ENCODE results near the gene GCAT. TPM values are rescaled to one million over a fixed set of nuclear protein-coding genes. Genes with fewer than 3 reads are reported as not detected.

The GCAT gene
- total and polyA plus RNA-seq, 10 of the 15 experiments (the other 5 are each of a cell fraction or from before 2014, with no cell fraction given): 0.95 to 34.3 (median 15.3) TPM

DNA sequence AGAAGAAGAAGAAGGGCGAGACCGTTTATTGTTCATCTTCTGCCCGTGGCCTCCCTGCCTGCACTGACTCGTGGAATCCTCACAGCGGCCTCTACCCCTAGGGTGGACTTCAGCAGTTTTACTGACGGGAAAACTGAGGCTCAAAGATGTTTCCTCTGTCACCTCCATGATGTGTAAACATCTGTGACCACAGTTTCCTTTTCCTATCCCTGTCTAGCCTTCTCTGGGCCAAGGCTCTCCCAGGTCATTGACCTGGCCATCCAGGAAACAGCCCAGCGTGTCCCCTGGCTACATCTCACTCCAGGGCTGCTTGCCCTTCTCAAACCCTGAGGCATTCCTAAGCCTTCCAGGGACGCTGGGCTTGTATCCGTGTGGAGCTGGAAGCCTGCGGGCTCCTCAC lies 49.0 kb upstream of the GCAT start (continued):
- TF ChIP-seq, protein P1, sequence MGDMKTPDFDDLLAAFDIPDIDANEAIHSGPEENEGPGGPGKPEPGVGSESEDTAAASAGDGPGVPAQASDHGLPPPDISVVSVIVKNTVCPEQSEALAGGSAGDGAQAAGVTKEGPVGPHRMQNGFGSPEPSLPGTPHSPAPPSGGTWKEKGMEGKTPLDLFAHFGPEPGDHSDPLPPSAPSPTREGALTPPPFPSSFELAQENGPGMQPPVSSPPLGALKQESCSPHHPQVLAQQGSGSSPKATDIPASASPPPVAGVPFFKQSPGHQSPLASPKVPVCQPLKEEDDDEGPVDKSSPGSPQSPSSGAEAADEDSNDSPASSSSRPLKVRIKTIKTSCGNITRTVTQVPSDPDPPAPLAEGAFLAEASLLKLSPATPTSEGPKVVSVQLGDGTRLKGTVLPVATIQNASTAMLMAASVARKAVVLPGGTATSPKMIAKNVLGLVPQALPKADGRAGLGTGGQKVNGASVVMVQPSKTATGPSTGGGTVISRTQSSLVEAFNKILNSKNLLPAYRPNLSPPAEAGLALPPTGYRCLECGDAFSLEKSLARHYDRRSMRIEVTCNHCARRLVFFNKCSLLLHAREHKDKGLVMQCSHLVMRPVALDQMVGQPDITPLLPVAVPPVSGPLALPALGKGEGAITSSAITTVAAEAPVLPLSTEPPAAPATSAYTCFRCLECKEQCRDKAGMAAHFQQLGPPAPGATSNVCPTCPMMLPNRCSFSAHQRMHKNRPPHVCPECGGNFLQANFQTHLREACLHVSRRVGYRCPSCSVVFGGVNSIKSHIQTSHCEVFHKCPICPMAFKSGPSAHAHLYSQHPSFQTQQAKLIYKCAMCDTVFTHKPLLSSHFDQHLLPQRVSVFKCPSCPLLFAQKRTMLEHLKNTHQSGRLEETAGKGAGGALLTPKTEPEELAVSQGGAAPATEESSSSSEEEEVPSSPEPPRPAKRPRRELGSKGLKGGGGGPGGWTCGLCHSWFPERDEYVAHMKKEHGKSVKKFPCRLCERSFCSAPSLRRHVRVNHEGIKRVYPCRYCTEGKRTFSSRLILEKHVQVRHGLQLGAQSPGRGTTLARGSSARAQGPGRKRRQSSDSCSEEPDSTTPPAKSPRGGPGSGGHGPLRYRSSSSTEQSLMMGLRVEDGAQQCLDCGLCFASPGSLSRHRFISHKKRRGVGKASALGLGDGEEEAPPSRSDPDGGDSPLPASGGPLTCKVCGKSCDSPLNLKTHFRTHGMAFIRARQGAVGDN (IDR thresholded peaks at IDR 0.05): no peak
- no peak for TF ChIP-seq CREM (IDR thresholded peaks at IDR 0.05; ENCODE audit: low read depth)
- no peak for TF ChIP-seq STAT3 (IDR thresholded peaks at IDR 0.05; ENCODE audit: low read depth, low read length)
- no peak for TF ChIP-seq RBBP5 (conservative IDR thresholded peaks at IDR 0.05)
- TF ChIP-seq ZBED1 (IDR thresholded peaks at IDR 0.05; ENCODE audit: borderline replicate concordance): no peak

DNA sequence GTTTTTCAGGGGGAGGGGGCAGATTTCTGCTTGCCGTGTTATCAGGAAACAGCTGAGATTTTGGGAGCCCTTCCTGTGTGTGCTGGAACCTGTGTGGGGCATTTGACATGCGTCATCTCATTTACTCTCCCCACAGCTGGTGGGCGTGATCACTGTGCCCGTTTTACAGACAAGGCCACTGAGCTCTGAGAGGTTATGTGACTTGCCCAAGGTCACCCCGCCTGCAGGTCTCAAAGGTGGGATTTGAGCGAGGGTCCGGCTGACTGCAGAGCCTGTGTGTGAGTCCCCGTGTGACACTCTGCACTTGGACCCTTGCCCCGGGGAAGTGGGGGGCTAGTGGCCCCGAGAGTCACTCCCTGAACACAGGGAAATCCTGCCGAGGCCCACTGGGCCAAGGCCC lies 48.5 kb upstream of the GCAT start:
- no peak overlapping the region for H3K27ac ChIP-seq (ENCODE audit: control insufficient read depth, insufficient read depth)
- peaks cover 5 to 14% of the 10 kb centered on the region in 2 experiments; a peak in 3 of 4 replicates for H3K36me3 ChIP-seq (ENCODE audit: control insufficient read depth in 2 of 2, insufficient read depth in 2 of 2, low read length in 1 of 2)
- DNase-seq (ENCODE audit: low read depth, low spot score) (no peak), FAIRE-seq (no peak), ATAC-seq (no peak)
- no peaks in the 10 kb centered on the region for H3K27me3 ChIP-seq (replicated peaks in 1 of 2; ENCODE audit: control insufficient read depth in 2 of 2, insufficient read depth in 2 of 2, low read length in 1 of 2)
- no peaks in the 10 kb centered on the region for H3K9me3 ChIP-seq (replicated peaks; ENCODE audit: control insufficient read depth, insufficient read depth, low read length)
- H3K9ac ChIP-seq (ENCODE audit: control insufficient read depth, insufficient read depth, low read length): no peak overlapping the region
- CTCF ChIA-PET: no interaction called here
- H4K20me1 ChIP-seq (ENCODE audit: control insufficient read depth, insufficient read depth): no peaks in the 10 kb centered on the region
- POLR2A ChIA-PET: no interaction called here
- intact Hi-C loops (cut with micrococcal nuclease; ENCODE audit: unreplicated experiment) (no loop called here), in situ Hi-C loops (cut with MboI) (no loop called here)
- H3K79me2 ChIP-seq (ENCODE audit: control insufficient read depth, insufficient read depth, low read length): no peaks in the 10 kb centered on the region
- no peak overlapping the region for H3K4me2 ChIP-seq (ENCODE audit: control insufficient read depth, insufficient read depth)
- no peak overlapping the region for H3K4me3 ChIP-seq
- no peak overlapping the region for H2AFZ ChIP-seq (ENCODE audit: control insufficient read depth, low read depth, low read length)
- RAD21 ChIA-PET (ENCODE audit: unreplicated experiment): no interaction called here
- SMC1A ChIA-PET (ENCODE audit: uncharacterized antibody, unreplicated experiment): no interaction called here
- TF ChIP-seq NR2F1 (conservative IDR thresholded peaks at IDR 0.05) (no peak), NFYB (IDR thresholded peaks at IDR 0.05; ENCODE audit: insufficient read depth, low read depth, low read length) (no peak), SP1 (IDR thresholded peaks at IDR 0.05; ENCODE audit: low read depth, low read length) (no peak), POLR2AphosphoS5 (IDR thresholded peaks at IDR 0.05; ENCODE audit: low read length) (no peak), MXI1 (IDR thresholded peaks at IDR 0.05; ENCODE audit: low read depth, low read length) (no peak)
- no TSS peak for BruUV-seq (replicated peaks)
- WGBS (ENCODE audit: insufficient coverage, insufficient replicate concordance, low lambda C conversion rate, missing lambda C conversion rate): 88% methylated on average over 11 of the region's 11 CpGs
- no peaks in the 10 kb centered on the region for H3K4me1 ChIP-seq (ENCODE audit: control insufficient read depth, insufficient read depth, low read length)

All from GM12878 (cell line).